GM18507 (cell line): ENCODE measurements around the gene FMN1.

Experiments
- DNase-seq: peaks from one replicate; pipeline ENCODE4 v3.0.0; 2011; ENCODE audit warnings: low read depth; ENCODE audit not compliant: insufficient read length; ENCODE audit errors: extremely low spot score
- FAIRE-seq: peaks from 2 replicates; lab custom pipeline; 2011; peaks lifted over from hg19 to GRCh38; lab: Jason Lieb, UNC

Gene FMN1

DNA sequence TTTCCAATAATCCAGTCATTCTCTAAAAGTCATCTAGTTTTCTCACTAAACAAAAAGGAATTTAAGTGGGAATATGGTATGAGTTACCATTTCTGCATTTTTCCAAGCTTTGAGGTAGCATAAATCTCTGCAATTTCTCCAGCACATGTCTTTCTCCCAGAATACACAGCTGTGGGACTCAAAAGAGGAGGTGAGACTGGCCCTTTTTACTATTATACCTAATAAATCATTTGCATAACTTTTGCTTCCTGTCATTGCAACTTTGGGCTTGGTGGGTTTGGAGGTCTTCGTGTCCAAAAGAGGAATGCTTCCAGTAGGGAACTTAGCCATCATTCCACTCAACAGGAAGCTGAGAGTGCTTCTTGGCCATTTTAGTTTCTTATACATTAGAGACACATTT is 94.8 kb downstream of the FMN1 start:
- DNase-seq (no peak), FAIRE-seq (no peak)

DNA sequence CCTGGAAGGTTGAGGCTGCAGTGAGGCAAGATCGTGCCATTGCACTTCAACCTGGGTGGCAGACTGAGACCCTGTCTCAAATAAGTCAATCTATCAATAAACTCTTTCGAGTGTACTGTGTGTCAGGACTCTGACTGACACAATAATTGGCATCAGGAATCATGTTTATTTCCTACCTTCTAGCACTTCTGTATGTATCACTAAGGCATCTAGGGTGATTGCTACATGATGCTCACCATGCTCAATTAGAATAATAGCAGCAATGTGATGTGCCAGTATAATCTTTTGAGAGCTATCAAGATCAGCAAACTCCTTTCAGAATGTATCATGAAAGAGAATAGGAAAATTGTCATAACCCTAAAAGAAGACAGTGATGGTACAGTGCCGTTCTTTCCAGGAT is 95.3 kb downstream of the FMN1 start:
- FAIRE-seq (no peak), DNase-seq (no peak)

DNA sequence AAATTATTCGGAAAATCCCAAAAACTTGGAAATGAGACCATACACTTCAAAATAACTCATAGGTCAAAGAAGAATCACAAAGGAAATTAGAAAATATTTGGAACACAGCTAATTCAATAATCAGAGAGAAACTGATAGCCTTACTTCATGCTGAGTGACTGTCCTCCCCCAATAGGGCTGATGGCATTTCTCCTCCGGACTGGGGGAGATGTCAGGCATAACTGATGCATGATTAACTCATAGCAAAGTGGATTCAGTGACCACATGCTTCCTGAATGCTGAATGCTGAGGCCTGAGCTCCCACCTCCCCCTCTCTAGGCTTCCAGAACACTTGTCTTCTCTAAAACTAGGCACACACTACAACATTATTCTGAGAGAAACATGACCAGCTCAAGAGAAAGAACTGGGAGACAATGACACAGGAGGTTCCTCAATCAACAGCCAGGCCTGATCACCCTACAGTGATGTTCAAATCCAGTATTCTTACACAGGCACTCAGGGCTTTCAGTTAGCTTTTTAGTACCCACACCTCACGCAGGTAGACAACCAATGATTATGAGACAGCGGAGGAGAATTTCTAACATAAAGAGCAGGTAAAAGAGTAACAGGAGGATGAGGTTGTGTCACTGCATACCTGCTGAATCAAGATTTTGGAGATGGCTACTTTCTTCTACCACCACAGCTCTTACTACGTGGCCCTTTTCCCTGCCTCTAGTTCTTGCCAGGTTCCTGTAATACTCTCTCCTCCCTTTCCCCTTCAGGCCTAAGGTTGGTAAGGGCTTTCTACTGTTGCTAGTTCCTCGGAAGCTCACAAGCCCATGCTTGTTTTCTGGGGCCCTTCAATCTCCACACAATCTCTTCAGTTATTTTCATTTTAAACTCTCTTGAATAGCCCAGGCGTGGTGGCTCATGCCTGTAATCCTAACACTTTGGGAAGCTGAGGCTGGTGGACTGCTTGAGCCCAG is 96.1 kb downstream of the FMN1 start:
- DNase-seq = no peak
- no peak for FAIRE-seq

DNA sequence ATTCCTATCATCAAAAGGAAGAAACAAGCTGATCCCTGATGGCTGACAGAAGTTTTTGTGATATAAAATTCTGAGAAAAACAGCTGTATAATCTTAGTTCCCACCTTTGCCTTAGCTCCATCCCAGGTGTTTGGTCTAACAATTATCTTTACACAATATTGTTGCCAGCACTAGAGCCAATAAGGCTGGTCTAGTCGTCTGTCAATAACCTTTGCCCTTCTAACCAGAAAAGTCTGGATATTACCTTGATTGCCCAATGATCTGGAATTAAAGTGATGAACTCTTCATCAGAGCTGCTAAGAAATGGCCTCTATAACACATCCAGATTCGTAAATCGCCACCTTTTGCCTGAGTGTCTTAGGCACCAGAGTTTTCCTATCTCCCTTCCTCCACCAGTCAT is 98.4 kb downstream of the FMN1 start:
- no peak for FAIRE-seq
- DNase-seq = no peak

DNA sequence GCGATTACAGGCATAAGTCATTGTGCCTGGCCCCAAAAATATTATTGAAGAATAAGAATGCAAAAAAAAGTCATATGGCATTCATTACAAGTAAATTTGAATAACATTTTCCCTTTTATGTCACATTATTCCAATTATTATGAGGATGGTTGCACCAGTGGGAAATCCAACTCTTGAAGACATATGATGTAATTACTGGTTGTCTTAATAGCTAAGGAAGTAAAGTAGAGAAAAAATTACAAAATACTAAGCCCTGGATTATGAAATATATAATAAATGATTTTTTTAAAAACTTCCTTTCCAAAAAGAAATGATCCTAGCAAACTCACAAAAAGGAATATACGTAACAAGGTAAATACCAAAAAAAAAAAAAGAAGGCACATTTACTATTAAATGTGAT is 98.9 kb downstream of the FMN1 start:
- DNase-seq (no peak), FAIRE-seq (no peak)

DNA sequence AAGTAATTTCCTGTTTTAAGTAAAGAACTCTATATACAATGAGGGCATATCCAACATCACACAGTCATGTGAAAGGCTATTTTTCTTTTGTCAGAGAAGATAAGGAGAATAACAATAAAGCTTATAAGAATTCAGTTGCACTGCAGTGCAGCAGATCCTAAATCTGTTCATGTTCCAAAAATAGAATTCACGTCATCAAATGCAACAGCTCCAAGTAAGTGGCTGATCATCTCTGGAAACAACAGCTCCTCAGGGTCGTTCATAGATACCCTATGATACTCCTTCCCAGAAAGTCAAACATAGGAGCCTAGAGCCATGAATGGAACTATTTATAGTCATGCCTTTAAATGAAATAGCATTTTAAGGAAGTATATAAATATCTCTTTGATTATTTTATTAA is 100.2 kb downstream of the FMN1 start:
- FAIRE-seq (no peak), DNase-seq (no peak)

DNA sequence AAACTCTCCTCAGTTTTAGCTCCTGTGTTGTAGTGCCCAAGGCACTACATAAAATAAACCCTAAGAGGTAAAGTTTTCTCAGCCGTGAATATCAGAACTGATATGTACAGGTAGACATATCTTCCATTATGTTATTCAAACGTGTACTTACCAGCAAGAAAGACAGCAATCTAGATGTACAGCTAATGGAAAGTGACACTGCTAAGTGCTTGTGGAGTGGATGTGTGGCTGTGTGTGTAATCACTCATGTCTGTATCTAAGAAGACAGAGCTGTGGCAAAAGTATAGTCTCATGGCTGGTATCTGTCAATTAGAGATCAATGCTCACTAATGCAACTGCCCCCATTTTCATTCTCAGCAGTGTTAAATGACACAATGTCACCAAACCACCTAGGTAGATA is 101.3 kb downstream of the FMN1 start:
- DNase-seq (no peak), FAIRE-seq (no peak)

DNA sequence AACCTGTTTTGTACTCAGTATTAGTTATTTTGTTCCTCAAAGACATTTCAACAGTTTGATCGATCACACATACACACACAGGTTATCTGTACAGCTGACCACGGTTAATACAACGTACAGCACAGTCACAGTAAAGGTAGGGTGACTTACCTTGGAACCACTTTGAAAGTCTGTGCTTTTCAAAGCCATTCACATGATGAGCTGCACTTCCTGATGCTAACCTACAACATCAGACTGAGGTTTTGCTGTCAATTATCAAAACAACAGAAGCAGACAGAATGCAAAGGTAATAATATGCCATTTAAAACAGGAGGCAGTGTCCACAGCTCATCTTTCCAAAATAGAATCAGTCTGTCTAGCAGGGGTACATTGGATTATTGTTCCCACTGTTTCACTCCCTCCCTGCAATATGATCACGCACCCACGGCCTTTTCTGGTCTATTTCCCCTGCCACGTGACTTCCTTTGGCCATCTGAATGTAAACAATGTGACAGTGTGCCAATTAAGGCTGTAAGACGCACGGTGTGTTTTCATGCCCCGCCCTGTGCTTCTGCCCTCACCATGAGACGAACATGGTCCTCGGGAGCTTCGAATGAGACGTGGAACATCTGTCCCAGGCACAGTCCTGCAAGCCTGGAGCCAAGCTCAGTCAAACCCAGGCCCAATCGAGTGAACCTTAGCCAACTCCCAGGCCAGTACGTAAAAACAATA is 102.4 kb downstream of the FMN1 start:
- FAIRE-seq (no peak), DNase-seq (no peak)

DNA sequence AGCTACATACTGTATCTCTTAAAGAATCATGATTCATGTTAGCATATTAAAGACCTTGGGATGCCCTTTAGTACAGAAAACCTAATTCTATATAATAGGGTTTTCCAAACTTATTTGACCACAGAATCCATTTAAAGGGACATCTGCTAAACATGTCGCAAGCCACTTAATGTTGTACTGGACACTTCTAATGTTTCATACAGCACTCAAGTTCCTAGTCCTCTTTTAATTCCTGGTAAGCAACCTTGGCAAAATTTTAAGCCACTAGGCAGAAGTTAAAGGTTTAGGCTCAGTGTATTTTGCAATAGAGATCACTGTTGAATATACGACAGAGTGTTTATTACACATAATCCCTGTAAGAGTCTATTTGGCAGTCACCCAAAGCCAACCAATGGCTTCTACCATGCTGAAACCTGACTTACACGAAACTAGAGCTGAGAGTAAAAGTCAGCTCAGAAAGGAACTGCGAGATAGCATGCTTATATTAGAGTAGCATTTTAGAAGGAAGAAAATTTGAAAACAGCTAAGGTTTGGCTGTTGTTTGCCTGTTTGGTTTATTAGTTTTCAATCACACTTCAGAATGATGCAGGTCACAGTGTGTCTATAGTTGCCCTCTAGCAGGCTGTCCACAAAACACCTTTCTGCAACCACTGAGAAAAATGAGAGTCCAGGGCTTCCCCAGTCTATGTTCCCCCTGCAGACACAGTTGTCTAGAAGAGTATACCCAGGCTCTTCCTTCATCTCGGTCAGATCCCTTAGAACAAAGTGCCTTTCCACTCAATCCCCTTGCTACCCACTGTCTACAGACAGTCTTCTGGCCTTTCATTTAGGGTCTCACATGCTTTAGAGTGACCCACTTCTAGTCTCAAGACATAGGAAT is 104.4 kb downstream of the FMN1 start:
- FAIRE-seq (no peak), DNase-seq (no peak)

DNA sequence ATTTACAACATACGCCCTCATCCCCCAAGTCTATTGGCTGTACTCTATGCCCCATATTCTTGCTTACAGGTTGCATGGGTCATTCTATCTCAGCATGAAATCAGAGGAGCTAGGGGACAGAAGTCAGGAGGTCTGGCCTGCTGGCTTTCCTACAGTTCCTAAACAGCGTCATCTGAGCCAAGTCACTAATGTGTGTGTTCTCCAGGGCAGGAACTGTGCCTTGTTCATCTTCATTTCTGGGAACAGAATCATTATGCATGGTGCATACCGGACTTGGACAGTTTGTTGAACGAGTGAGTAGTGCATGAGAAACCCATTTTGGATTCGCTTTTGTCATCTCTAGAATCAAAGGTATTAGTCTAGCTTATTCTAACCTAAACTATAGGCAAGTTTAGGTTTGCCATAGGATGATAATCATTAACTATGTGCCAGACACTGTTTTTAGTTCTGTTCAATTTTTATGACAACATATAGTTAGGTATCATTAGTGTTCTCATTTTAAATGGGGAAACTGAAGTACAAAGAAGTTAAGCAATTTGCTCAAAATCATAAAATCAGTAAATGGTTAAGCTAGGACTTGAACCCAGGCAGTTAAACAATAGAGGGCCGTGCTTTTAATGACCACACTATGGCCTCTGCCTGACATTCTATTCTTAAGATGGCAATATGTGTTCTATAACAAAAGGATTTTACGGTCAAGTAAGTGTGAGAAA is 105.2 kb downstream of the FMN1 start:
- FAIRE-seq = no peak
- no peak for DNase-seq

DNA sequence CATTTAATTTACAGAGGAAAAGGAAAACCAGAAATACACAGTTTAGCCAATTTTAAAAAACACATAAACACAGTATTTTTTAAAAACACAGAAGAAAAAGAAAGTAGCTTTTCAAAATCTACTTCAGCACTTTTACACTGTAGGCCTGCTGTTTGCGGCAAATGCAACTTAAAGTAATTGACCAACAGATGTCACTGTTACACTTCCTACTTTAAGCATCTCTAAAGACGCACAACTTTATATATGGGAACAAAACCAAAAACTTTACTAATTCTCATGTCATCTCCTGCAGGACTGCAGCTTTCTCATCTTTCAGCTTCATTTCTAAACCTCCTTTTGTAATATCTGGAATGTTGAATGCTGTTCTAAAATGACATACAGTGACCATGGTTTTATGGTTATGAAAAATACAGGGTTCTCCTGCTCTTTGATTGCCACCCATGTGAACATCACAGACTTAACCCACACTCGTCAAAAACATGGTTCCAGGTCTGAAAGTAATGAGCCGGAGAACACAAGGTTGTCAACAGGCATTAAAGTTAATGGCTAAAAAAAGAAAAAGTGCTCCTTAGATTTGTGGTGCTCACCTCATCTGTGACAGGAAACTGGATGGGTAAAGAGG is 107.9 kb downstream of the FMN1 start:
- FAIRE-seq = peak; percentile 60
- DNase-seq = no peak

DNA sequence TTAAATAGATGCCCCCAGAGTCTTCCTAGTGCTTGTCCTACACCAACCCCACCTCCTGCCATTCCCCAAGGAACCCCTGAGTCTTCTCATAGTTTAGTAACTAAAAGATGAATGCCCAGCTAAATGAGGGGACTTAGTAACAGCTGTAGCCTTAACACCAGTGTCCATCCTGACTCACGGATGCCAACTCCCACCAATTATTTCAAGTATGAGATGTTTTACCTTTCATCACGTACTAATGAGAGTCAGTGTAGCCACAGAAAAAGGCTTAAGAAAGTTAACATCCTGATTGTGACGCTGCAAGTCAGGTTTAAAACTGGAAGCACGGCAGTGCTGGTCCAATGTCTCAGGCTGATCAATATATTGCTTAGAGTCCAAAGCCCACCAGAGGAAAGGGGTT is 109.9 kb downstream of the FMN1 start:
- FAIRE-seq = no peak

DNA sequence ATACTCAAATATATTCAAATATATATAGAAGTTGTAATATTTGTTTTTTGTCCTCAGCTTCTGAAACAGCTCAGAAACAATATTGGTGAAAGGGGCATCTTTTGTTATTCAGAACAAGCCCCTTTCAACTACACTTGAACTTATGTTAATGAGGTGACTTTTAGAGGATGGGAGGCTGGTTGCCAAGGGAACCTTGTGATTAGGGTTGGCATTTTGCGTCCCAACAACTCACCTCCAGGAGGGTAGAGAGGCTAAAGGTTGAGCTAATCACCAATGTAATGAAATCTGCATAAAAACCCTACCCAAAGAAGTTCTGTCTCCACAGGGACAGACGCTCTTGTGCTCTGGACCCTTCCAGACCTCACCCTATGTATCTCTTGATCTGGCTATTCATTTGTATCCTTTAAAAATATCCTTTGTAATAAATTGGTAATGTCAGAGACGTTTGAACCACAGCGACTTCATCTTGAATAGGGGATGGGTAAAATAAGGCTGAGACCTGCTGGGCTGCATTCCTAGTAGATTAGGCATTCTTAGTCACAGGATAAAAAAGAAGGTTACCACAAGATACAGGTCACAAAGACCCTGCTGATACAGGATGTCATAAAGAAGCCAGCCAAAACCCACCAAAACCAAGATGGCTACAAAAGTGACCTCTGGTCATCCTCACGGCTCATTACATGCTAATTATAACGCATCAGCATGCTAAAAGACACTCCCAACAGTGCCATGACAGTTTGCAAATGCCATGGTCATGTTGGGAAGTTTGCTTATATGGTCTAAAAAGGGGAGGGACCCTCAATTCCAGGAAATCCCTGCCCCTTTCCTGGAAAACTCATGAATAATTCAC is 111.1 kb downstream of the FMN1 start:
- DNase-seq = no peak
- FAIRE-seq = no peak

More for the DNA sequence above, 109.9 kb downstream of the FMN1 start:
- DNase-seq = no peak

DNA sequence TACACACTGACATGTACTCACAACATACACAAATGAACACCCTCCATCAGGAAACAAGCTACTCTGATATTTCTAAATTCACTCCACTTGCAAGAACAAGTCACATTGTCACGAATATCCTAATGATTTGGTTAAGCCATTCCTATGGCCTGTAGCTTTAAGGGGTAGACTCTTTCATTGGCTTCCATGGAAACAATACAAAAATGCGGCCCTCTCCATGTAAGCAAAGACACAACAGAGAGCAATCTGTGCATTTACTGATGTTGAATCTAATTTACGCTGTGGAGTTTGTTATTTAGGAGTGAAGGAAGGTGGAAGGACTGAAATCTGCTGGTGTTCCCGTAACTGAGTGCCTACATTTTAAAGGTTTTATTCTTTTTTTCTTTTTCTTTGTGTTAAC is 114.5 kb downstream of the FMN1 start:
- no peak for FAIRE-seq
- DNase-seq = no peak

DNA sequence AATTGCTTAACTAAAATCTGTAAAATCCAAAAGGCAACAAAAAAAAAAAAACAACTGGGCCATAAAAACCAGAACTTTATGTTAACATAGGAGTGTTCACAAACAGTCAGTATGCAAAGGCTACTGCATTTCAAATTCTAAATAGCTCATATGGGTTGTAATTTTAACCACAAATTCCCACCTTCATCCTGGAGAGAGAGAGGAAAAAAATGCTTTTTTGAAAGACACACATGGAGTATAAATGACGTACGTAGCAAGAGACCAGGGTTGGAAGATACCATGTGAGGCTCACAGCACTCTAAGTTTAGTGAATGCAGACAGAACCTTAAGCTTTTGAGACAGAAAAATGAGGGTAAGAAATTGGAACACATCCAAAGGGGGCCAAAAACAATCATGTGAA is 115.9 kb downstream of the FMN1 start:
- FAIRE-seq (no peak), DNase-seq (no peak)

DNA sequence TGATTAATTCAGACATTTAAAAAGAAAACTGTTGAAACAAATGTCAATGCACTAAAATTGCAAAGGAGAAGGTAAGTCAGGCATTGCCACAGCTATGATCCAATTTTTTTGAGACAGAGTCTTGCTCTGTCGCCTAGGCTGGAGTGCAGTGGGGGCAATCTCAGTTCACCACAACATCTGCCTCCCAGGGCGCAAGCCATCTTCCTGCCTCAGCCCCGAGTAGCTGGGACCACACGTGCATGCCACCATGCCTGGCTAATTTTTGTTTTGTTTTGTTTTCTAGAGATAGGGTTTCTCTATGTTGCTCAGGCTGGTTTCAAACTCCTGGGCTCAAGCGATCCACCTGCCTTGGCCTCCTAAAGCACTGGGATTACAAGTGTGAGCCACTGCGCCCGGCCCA is 117.6 kb downstream of the FMN1 start:
- DNase-seq = no peak
- FAIRE-seq = no peak

DNA sequence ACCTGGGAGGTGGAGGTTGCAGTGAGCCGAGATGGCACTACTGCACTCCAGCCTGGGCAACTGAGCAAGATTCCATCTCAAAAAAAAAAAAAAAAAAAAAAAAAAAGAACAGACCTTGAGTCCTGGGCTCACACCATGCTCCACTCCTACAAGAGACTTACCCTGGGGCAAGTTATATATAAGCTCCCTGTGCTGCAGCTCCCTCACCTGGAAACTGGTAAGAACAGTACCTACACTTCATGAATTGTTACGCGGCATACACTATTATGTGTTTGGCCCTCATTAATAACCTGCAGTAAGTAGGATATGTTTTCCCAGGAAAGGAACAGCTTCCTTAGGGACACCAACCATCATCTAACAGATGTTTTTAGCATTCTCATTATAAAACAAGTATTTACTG is 119.6 kb downstream of the FMN1 start:
- FAIRE-seq = no peak
- DNase-seq = no peak

DNA sequence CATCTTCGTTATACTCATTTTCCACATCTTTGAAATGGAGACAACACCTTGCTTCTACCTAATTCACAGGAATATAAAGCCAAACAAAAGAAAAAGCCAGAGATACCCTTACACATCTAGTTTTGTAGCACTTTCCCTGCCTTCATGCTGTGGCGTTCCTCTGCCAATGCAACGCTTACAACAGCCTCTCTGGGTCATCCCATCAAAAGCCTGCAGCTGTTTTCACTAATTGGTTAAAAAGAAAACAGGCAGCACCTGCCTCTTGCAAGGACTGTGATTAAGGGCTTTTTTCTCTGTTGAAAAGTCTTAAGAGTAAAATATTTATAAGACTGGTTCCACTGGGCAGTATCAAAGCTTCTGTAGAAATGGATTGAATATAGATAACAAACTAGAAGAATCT is 120.3 kb downstream of the FMN1 start:
- no peak for FAIRE-seq
- no peak for DNase-seq
